NCI-H2081 (cell line): ENCODE results near the gene FYN.

Experiments used
- DNase-seq, 2 experiments: peaks; one replicate each; lab custom pipeline; 2025; lab: John Stamatoyannopoulos, UW

Gene FYN

GRCh38 chr6:111747829-111748228, 125.4 kb downstream of the FYN start:
- no peak for DNase-seq

GRCh38 chr6:111747396-111747795, 125.9 kb downstream of the FYN start:
- DNase-seq: no peak

DNA sequence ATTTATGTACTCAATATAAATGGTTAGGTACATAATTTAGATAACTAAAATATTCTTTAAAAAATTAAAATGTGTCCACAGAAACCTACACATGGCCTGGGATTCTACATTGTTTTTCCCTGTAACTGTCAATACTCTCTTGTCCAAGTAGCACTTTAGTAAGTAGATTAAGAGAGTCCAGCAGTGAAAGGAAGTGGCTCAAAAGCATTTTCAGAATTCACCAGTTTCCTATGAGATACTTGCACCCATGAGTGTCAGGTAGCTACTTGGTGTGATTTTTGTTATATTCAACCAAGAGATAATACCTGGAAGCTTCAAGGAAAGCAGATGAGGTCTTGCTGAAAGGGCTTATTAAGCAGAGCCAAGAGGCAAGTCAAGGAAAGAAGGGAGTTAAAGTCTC, 126.3 kb downstream of the FYN start:
- no peak for DNase-seq

DNA sequence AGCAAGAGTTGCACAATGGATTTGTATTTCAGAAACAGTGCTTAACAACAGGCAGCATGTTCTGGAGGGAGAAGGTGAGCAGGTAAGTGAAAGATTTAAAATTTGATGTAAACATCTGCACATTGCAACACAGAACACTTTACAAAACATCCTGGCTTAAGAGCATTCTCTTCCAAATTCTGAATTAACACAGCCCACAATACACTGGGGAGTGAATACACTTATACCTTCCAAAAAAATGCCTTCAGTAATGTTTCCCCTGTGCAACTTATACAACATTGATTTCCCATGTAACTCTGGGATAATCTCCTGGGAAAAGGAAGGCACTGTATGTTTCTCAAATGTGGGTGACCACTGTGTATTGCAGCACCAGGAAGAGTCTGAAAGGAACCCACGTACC, 127.6 kb downstream of the FYN start:
- no peak for DNase-seq

GRCh38 chr6:111745186-111745585, 128.1 kb downstream of the FYN start:
- no peak for DNase-seq

GRCh38 chr6:111743862-111744692, 129.2 kb downstream of the FYN start:
- no peak for DNase-seq

GRCh38 chr6:111743360-111743759, 129.9 kb downstream of the FYN start:
- no peak for DNase-seq

DNA sequence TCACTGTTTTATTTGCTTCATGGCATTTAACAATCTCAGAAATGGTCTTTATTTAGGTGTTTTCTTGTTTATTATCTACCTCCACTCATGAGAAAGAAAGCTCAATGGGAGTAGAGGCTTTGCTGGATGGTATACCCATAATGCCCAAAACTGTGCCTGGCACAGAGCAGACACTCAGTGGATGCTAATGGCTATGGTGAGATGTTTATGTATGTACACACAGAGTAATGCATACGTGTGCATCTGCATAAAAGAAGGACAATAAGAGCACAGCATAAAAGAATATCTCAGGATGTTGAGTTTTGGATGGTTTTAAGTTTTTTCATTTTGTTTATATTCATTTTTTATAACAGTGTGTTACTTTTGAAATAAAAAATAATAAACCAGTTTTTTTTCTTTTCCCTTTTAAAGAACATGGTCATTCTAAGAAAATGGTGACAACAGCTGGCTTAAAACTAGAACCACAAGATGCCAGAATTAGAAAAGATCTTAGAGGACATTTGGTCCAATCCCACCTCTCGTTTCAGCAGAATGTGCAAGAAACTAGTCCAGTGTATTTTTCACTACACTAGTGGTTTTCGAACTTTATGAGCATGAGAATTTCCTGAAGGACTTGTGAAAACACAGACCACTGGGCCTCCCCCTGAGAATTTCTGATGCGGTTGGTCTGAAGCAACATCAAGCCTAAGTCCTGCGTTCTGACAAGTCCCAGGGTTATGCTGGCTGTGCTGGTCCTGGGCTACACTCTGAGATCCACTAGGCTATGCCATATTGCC, 131.9 kb downstream of the FYN start:
- DNase-seq: no peak

DNA sequence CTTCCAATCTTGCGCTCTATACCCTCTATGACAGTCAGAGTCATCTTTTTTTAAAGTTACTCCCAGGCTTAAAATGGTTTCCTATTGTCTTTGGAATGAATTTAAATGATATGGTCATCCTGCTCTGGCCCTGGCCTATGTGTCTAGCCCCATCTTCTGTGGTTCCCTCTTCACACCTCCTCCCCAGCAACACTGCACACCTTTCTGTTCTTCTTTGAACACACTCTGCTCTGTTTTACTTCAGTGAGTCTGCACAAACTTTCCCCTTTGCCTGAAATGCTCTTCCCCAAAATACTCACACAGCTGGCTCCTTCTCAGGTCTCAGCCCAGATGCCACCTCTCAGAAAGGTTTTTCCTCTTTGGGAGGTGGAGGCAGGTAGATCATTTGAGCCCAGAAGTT, 132.7 kb downstream of the FYN start:
- DNase-seq: no peak

DNA sequence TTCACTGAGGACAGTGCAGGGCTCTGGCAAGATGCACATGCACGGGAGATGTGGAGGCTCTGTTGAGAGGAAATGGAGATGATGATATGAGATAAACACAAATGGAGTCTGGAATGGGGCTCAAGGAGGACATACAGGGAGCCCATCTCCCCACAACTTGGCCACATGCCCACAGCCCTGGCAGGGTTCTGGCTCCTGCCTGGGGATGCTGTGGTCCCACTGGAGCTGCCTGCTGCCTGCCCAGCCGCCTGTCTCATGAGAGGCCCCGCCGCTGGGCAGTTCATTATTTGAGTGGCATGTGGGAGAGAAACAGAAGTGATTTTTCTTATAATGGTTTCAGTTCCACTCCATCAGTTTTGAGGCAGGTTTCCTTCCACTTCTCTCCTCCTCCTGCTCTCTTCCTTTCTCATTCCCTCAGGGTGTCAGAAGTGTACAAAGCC, 134.0 kb downstream of the FYN start:
- no peak for DNase-seq

DNA sequence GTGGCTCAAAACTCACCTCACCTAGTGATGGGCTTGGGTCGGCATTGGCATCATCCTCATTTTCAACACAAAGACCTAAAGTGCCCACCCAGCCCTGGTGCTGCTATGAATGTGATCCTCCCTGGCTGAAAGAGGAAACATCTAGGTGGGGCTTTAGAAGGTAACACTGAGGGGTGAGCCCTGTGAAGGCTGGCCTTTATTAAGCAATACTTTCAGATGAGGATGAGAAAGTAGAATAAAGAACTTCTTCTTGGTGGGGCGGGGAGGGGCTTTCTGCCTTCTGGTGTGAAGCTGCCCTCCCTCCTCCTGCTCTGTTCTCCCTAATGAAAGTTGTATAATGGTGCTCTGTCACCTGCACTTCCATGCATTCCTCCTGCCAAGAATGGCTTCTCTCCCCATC, 134.6 kb downstream of the FYN start:
- DNase-seq: no peak

DNA sequence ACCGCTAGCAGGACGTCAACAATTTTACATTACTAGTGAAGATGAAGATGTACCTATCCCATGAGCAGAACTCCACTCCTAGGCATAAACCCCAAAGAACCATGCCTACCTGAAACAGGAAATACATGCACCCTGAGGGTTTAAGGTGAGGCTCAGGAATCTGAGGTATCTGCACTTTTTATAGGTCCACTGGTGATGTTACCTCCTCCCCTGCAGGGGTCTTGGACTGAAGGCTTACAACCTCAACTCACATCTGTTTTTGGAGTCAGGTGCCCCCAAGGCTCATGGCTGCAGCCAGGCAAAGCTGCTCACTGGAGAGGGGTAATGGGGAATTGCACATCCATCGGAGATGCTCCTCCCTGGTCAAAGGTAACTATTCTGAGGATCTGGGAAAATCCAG, 135.1 kb downstream of the FYN start:
- no peak for DNase-seq

DNA sequence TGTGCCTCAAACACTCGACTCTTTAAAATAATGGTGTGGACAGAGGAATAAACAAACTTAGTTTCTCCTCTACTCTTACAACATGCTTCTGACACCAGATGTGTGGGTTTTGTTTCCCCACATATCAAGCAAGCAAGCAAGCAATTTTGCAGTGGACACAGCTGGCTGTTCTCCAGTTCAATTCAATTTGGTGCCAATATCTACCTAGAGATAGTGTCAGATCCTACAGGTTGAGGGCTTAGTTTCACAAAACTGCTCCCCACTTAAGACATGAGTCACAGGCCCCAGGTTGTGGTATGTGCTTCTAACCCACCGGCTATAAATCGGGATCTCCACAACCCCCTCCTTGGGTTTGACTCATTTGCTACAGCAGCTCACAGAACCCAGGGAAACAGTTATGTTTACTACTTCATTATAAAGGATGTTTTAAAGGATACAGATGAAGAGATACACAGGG, 136.2 kb downstream of the FYN start:
- DNase-seq: peak in 1 of 2 experiments; percentile 24

GRCh38 chr6:111736005-111736608, 137.1 kb downstream of the FYN start:
- no peak for DNase-seq

DNA sequence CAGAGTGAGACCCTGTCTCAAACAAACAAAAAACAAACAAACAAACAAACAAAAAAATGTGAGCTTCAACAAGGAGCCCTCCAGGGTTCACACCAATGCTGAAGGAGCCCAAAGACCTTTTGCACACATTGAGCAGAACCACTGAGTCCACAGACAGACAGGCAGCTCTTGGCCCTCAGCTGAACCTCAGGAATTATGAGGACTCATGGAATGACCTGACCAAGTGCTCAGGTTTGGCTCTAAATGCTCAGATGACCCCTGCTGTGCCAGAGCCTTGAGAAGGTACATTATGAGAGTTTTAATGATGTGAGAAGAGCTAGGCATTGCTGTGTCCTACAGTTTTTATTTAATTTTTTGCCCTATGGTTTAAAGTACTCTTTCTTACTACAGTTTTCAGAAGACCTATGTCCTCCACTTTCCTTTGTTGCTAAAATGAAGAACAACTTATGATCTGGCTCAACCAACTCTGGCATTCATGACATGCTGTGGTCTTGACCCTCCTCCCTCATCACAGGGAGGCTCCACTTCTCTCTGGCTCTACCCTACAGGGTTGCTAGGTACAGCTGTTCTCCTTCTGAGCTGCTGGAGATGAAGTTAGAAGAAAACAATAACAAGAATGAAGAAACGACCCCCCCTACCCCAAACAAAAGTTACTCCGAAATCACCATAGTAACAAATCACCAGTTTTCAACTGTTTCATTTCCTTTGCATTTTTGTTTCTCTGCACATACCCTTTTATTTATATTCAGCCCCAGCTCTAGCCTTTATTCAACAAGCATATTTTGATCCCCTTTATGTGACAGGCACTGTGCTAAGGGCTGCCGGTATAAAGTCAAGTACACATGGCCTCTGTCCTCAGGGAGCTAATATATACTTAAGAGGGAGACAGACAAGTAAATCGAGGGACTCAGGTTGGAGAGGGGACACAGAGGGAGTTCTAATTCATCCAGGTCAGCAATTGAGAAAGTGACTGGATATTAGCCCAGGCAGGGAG, 138.9 kb downstream of the FYN start:
- DNase-seq: no peak

GRCh38 chr6:111732390-111732789, 140.9 kb downstream of the FYN start:
- no peak for DNase-seq

- no peak for DNase-seq
Measured at GRCh38 chr6:111731456-111732195, 141.6 kb downstream of the FYN start.

- DNase-seq: no peak
Measured at GRCh38 chr6:111730864-111731263, 142.4 kb downstream of the FYN start.

GRCh38 chr6:111727802-111728201, 145.4 kb downstream of the FYN start:
- peak in 1 of 2 experiments; percentile 4 for DNase-seq

DNA sequence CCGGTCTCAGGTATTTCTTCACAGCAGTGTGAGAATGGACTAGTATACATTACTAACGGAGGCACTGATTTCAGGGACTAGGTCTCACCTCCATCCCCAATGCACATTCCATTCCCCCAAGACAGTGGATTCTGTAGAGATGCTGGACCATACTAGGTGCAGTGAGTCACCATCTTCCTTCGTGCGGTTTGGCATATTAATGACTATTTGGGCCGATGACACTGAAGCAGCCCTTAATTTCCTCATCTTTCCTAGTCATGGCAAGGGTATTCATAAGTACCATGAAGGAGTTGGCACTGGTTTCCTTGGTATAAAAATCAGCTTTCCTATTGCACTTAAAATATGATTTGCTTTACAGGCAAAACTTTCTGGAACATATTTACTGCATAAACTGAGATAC, 146.2 kb downstream of the FYN start:
- DNase-seq: no peak
